Measurements from ENCODE around the gene KCNQ1OT1. TPM values are rescaled to one million over a fixed set of nuclear protein-coding genes. Genes with fewer than 3 reads are reported as not detected.

Gene KCNQ1OT1
- total RNA-seq, 1 donor from 2014 or later, result 3.9 TPM

DNA sequence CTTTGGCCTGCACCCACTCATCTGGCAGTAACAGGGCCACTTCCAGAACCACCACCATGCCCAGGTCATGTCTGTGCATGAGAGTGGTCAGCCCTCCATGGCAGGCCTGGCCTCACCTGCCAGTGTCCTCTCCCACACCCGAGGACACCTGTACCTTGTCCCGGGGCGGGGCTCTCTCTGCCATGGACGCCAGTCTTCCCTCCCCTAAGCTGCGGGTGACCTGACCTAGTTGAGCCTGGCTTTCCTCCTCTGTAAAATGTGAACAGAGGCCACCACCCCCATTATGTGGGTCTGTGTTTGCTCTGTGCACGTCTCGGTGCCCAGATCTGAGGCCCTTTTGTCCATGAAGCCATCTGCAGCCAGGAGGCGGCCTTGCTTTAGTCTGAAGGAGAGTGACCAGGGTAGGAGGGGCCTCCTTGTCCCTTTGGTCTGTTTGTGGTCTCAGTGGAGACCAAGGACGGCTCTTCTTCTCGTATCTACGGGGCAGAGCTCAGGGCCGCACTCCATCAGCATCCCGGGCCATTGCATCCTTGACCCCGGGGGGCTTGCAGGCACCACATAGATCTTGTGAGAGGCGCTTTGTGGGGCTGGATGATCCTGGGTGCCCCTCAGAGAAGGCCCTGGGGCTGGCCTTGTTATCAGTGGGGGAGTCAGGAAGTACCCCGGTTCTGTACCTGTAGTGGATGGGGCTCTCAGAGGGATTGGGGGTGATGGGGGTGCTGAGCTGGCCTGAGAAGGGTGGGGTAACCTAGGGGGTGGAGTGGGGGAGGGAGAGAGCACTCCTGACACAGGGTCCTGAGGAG lies 133.4 kb downstream of the KCNQ1OT1 start:
- TF ChIP-seq CTCF (IDR thresholded peaks at IDR 0.05), result no peak
- H3K27ac Mint-ChIP-seq (ENCODE audit: unreplicated experiment), result no peak overlapping the region

GRCh38 chr11:2565447-2566222 lies 134.2 kb downstream of the KCNQ1OT1 start:
- Mint-ChIP-seq H3K27ac (ENCODE audit: unreplicated experiment) (no peak overlapping the region), H3K36me3 (ENCODE audit: unreplicated experiment) (no peaks in the 10 kb centered on the region), H3K4me3 (ENCODE audit: unreplicated experiment) (no peak overlapping the region), H3K27me3 (ENCODE audit: unreplicated experiment) (peaks cover 2% of the 10 kb centered on the region), H3K4me1 (ENCODE audit: unreplicated experiment) (no peaks in the 10 kb centered on the region), H3K9me3 (ENCODE audit: unreplicated experiment) (no peaks in the 10 kb centered on the region)
- TF ChIP-seq CTCF (IDR thresholded peaks at IDR 0.05), result no peak
- DNase-seq (ENCODE audit: extremely low spot score, unreplicated experiment), result no peak

More for the DNA sequence above, 133.4 kb downstream of the KCNQ1OT1 start:
- Mint-ChIP-seq H3K9me3 (ENCODE audit: unreplicated experiment) (no peaks in the 10 kb centered on the region), H3K36me3 (ENCODE audit: unreplicated experiment) (no peaks in the 10 kb centered on the region), H3K4me1 (ENCODE audit: unreplicated experiment) (no peaks in the 10 kb centered on the region), H3K4me3 (ENCODE audit: unreplicated experiment) (no peak overlapping the region), H3K27me3 (ENCODE audit: unreplicated experiment) (peaks cover 2% of the 10 kb centered on the region)
- no peak for DNase-seq (ENCODE audit: extremely low spot score, unreplicated experiment)

- no peaks in the 10 kb centered on the region for H3K4me1 Mint-ChIP-seq (ENCODE audit: unreplicated experiment)
- no peaks in the 10 kb centered on the region for H3K36me3 Mint-ChIP-seq (ENCODE audit: unreplicated experiment)
- no peak overlapping the region for H3K4me3 Mint-ChIP-seq (ENCODE audit: unreplicated experiment)
- H3K27me3 Mint-ChIP-seq (ENCODE audit: unreplicated experiment), result peaks cover 2% of the 10 kb centered on the region
- no peak overlapping the region for H3K27ac Mint-ChIP-seq (ENCODE audit: unreplicated experiment)
- H3K9me3 Mint-ChIP-seq (ENCODE audit: unreplicated experiment), result no peaks in the 10 kb centered on the region
- no peak for DNase-seq (ENCODE audit: extremely low spot score, unreplicated experiment)
- TF ChIP-seq CTCF (IDR thresholded peaks at IDR 0.05), result no peak
Measured at GRCh38 chr11:2564588-2565425, 135.0 kb downstream of the KCNQ1OT1 start.

DNA sequence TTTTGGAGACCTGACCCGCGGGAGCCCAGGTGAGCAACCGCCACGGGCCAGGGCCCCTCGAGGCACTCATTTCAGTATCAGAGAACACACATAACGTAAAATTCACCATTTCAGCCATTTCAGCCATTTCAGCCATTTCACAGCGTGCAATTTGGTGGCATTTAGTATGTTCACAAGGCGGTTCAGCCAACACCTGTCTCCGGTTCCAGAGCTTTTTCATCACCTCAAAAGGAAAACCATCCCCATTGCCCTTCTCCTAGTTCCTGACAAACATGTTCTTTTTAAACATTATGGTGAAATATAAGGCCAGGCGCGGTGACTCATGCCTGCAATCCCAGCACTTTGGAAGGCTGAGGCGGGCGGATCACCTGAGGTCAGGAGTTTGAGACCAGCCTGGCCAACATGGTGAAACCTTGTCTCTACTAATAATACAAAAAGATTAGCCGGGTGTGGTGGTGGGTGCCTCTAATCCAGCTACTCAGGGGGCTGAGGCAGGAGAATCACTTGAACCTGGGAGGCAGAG lies 135.7 kb downstream of the KCNQ1OT1 start:
- no peak overlapping the region for H3K4me3 Mint-ChIP-seq (ENCODE audit: unreplicated experiment)
- TF ChIP-seq CTCF (IDR thresholded peaks at IDR 0.05), result no peak
- peaks cover 2% of the 10 kb centered on the region for H3K27me3 Mint-ChIP-seq (ENCODE audit: unreplicated experiment)
- no peak overlapping the region for H3K27ac Mint-ChIP-seq (ENCODE audit: unreplicated experiment)
- no peaks in the 10 kb centered on the region for H3K4me1 Mint-ChIP-seq (ENCODE audit: unreplicated experiment)
- H3K36me3 Mint-ChIP-seq (ENCODE audit: unreplicated experiment), result no peaks in the 10 kb centered on the region
- no peaks in the 10 kb centered on the region for H3K9me3 Mint-ChIP-seq (ENCODE audit: unreplicated experiment)
- DNase-seq (ENCODE audit: extremely low spot score, unreplicated experiment), result no peak

All from osteocyte (in vitro differentiated cells).